ENCODE results near the gene RMI2.

Gene RMI2

DNA sequence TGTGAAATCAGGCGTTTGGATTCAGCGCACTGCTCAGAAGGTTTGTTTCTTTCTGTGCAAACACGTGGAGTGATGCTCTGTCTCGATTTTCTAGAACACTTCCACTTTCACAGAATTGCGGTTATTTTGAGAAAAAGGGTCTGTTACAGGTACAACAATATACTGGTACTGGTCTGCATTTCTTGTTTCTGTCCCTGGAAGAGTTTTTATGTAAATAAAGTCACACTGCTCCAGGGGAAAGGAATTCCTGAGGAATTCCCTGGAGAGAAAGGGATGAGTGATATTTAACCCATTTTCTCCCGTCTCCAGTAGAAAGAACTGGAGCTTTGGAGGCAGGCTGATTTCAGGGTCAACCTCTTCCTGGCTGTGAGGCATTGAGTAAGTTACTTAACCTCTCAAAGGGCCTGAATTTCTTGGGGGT is 16.2 kb upstream of the RMI2 start:
- DNase-seq, result no peak

DNA sequence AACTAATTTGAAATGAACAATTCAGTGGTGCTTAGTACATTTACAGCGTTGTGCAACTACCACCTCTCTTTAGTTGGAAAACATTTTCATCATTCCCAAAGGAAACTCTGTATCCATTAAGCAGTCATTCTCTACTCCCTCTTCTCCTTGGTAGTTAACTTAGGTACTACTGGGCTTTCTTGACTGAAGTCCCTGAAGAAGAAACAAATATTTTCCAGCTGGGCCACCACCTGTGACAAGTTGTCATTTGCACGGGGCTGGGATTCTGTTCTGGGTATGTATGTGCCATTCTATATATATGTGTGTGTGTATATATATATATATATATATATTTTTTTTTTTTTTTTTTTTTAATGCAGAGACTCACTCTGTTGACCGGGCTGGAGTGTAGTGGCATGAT is 15.4 kb upstream of the RMI2 start:
- DNase-seq, result no peak

DNA sequence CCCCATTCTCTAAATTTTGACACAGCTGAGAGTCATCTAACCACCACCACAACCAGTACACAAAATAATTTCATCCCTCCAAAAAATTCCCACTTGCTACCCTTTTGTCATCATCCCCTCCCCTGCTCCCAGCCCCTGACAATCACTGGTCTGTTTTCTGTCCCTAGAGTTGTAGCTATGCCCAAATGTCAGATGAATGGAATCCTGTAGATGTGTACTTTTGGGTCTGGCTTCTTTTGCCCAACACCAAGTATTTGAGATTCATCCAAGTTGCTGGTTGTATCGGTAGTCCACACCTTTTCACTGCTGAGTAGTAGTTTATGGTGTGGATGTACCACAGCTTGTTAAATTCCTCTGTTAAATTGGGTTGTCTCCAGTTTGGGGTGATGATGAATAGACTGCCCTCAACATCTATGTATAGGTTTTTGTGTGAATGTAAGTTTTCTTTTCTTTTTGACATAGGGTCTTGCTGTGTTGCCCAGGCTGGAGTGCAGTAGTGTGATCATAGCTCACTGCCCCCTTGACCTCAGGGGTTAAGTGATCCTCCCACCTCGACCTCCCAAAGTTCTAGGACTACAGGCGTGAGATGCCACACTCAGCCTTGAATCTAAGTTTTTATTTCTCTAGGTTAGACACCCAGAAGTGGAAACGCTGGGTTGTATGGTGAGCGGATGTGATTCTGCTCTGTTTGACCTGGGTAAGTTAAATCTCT is 14.6 kb upstream of the RMI2 start:
- no peak for DNase-seq

DNA sequence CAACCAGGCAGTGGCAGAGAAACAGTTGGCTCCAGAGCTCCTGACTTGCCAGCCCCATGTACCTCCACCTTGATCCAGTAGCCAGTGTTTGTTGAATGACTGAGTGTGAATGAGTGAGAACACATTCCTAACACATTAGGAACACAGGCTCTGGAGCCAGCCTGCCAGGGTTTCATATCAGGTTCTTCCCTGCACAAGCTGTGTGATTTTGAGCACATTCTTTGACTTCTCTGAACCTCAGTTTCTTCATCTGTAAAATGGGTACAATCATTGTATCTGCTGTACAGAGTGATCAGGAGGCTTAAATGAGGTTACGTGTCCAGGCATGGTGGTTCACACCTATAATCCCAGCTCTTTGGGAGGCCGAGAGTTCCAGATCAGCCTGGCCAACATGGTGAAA is 13.3 kb upstream of the RMI2 start:
- DNase-seq, result no peak

DNA sequence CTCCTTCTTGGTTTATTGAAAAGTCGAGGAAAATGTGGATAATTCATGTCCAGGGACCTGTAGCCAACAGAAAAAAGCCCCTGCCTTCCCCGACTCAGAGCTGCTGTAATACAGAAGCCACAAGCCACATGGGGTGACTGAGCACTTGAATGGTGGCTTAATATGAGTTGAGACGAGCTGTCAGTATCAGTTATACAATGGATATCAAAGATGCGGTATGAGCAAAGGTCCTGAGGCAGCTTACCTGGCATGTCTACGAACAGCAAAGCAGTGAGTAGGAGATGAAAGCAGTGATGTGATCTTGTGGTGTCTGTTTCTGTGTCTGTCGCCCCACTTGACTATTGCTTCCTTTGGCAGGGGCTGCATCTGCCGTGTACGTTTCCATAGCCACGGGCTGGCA is 12.2 kb upstream of the RMI2 start:
- DNase-seq, result no peak

DNA sequence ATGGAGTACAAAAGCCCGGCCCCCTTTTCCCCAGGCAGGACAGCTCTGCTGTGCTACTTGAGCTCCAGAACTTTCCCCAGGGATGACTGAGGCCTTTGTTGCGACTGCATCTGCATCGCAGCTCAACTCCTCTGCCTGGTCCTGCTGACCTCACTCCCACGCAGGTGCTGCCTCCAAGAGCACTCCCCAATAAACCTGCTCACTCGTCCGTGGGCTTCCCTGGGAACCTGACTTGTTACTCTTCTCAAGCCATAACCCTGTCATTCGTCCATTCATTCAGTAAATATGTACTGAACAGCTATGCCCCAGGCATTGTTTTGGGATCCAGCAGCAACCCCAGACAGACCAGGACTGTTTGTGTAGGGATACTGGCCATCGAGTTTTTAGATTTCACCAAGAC is 11.6 kb upstream of the RMI2 start:
- DNase-seq, result no peak

DNA sequence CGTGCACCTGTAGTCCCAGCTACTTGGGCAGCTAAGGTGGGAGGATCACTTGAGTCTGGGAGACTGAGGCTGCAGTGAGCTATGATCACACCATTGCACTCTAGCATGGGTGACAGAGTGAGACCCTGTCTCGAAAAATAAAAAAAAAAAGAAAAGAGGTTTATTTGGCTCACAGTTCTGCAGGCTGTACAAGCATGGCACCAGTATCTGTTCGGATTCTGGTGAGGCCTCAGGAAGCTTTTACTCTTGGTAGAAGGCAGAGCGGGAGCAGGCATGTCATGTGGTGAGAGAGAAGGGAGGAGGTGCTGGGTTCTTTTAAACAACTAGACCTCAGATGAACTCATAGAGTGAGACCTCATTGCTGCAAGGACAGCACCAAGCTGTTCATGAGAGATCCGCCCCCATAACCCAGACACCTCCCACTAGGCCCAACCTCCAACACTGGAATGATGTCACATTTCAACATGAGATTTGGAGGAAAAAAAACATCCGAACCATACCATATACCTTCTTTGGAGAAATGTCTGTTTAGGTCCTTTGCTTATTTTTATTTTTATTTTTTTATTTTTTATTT is 10.3 kb upstream of the RMI2 start:
- no peak for DNase-seq

DNA sequence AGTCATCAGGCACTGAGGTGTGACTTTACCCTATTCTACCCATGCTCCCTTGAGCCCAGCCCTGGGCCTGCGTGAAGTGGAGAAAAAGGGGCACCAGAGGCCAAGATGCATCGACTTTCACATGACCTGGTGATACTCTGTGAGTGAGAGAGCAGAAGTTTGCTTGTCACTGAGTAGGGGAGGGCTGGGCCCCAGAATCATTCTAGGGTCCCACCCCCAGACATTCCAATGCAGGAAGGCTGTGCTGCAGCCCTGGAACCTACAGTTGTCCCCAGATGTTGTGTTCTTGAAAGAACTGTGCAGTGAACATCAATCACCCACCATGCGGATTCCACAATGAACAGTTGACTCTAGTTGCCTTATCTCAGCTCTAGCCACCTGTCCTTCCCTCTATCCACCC is 6.2 kb upstream of the RMI2 start:
- DNase-seq, result no peak

DNA sequence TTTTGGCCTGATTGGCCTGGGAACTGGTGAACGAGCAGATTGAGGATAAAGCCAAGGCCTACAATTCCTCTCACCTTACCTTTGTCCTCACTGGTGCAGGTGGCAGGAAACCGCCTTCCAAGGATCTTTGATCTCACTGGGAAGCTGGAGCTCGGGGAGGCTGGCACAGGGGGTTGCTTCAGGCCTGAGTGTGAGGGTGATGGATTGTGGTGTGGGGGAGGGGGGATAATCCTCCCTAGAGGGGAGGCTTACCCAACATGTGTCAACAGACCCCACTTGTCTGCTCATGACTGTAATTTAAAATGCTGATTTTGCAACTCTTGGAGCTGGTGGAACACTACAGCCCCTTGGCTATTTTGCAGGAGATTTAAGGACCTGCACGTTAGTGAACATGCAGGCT is 4.5 kb upstream of the RMI2 start:
- no peak for DNase-seq

DNA sequence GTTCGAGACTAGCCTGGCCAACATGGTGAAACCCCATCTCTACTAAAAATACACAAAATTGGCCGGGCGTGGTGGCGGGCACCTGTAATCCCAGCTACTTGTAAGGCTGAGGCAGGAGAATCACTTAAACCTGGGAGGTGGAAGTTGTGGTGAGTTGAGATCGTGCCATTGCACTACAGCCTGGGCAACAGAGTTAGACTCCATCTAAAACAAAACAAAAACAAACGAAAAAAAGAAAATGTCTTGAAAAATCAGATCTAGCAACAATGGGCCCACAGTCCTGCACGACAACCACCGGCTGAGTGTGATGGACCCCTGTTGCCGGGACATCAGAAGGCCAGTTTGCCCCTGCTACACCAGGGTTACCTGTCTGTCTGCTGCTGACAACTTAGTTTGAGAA is 3.9 kb upstream of the RMI2 start:
- no peak for DNase-seq

DNA sequence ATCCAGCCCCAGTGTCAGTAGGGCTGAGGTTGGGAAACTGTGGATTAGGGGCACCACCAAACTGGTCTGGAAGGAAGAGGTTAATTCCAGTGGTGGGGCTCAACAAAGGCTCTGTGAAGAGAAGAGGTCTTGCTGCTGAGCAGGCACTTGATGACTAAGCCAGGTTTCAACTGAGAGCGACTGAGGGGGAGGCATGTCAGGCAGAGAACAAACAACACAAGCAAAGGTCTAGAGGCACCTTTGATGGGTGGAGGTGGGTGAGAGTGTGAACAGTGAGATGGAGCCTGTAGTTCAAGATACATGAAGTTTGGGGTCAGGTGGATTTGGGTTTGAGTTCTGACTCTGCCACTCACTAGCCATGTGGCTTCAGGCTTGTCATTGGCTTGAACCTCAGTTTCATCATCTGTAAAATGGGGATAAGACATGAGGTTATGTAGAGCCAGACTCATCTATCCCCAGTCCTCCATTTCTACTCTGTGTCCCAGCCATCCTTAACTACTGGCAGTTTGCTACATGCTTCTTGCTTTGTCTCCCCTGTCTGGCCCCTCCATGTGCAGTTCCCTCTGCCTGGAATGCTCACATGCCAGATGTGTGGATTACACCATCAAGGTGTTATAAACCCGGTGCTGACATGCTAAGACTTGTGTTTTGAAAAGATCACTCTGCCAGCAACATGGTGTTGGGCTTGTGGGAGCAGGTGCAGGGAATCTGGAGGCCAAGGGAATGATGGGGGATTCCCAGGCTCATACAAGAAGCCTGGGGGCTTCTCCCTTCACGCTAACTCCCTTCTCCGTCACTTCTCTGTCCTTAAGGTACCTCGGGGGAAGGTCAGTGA is 3.0 kb upstream of the RMI2 start:
- DNase-seq, result no peak

DNA sequence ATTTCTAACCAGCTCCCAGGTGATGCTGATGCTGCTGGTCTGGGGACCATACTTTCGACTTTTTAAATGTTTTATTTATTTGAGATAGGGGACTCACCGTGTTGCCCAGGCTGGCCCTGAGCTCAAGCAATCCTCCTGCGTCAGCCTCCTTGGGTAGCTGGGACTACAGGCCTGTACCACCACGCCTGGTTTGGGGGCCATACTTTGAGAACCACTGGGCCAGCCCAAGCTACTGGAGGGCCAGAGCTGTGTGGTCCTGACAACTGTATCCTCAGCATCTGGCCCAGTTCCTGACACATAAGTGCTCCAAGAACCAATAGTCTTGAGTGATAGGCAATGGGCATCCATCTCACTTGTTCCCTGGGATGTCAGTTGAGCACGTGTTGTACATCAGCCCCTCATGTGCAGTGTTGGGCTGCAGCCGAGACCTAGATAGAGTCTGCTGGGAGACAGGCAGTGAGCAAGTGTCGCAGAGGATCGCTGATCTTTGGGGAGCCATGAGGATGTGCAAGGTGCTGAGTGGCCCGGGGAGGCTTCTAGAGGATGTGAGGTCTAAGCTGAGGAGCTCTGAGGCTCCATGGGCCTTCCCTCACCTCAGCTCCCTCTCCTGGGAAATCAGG is 1.6 kb downstream of the RMI2 start:
- no peak for DNase-seq

DNA sequence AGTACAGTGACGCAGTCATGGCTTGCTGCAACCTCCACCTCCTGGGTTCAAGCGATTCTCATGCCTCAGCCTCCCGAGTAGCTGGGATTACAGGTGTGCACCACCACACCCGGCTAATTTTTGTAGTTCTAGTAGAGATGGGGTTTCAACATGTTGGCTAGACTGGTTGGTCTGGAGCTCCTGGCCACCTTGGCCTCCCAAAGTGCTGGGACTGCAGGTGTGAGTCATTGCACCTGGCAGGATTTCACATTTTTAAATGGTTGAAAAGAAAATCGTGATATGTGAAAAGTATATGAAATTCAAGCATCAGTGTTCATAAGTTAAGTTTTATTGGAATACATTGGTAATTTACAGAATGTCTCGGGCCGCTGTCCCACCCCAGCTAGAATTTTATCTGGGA is 2.6 kb downstream of the RMI2 start:
- DNase-seq, result no peak

DNA sequence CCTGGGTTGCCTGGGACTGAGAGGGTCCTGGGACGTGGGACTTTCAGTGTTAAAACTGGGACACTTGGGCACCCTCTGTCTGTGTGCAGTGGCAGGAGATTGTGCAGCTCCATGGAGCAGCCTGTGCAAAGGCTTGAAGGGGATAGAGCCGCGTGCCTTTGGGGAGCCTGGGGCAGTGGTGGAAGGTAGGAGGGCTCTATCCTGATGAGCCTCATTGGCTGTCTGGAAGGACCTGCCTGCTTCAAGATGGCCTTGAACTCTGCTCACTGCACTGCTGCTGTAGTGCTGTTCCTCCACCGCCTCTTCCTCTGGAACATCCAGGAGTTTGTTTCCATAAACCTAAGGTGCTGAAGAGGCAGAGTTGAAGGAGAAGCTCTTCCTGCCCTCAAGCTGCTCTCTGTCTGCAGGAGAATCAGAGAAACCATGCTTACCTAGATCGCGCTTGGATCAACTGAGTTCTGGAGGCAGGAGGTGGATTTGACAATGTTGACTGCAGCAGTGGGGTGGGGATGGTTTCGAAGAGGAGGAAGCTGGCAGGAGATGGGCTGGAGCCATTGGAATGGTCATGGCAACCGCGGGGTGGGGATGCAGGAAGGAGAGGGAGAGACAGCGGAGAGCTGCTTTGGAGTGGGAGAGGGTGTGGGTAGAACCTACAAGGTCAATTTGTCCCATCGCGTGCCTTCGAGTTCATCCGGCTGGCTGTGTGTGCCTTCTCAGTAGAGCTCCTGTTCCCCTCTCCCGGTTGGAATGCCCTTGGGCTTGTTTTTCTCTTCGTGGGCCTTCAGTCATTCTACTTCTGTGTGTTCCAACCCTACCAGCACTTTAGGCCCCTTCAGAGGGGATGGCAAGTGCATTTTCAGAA is 3.7 kb downstream of the RMI2 start:
- DNase-seq, result no peak

DNA sequence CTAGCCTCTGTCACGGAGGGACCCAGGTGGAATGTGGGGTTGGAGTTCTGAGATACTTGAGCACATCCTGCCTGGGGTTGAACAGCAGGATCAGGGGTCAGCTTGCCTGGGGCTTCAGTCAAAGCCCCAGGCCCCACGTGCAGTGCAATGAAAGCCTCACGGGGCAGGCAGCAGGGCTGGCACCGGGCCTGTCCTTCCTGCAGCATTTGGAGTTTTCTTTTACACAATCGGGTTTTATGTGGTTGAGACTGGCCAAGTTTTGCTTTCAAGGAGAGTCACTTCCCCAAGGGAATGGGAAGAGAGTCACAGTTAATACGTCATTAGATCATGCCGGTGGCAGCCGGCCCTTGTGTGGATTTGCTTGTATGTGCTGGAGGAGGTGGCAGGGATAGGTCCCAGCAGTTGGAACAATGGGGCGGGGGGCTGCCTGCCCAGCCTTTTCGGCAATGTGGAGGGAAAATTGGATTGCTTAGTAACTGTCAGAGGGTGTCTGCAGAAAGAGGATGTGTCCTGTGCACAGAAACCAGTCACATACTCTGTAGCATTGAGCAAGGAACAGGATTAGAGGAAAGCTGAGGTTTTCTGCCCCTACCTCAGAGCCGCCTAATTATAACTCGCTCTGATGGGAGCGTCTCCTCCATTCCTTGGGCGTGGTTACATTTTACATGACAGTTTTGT is 4.5 kb downstream of the RMI2 start:
- DNase-seq, result no peak

DNA sequence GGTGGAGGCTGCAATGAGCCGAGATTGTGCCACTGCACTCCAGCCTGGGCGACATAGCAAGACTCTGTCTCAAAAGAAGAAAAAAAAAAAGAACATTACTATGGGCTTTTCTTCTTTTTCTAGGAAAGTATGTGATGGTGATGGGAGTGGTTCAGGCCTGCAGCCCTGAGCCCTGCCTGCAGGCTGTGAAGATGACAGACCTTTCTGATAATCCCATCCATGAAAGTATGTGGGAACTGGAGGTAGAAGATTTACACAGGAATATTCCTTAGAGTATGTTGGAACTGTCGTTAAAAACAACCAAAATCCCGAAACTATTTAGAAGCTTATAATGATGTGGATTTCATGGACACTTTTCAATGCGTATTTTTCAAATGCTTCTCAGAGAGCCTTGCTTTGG is 5.3 kb downstream of the RMI2 start:
- no peak for DNase-seq

DNA sequence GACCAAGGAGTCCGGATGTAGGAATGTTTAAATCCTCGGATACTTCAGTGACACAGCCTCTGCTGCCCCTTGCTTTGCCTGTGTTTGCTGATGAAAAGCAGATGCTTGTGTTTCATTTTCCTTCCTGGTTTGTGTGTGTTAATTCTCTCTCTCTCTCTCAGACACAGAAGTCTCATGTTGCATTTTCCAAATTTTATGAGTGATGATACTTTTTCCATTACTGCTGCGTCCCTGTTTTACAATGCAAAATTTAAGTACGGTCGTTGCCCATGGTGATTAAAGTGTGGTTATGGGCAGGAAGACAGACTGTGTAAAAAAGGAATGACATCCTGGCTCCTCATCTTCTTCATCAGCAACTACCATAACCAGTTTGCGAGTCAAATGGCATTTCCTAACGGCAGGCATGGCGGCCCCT is 5.7 kb downstream of the RMI2 start:
- DNase-seq, result no peak

DNA sequence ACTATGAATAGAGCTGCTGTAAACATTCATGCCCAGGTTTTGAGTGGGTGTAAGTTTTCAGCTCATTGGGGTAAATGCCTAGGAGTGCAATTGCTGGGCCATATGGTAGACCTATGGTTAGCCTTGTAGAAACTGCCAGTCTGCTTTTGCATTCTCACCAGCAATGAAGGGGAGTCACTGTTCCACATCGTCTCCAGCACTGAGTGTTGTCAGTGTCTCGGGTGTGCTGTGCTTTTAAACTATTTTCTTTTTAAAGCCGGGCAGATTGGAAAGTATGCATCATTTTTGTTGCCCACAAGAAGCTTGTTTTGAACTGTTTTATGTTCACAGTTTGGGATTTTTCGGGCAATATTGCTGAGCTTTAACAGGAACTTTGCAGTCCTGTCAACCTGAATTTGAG is 7.9 kb downstream of the RMI2 start:
- DNase-seq, result no peak

DNA sequence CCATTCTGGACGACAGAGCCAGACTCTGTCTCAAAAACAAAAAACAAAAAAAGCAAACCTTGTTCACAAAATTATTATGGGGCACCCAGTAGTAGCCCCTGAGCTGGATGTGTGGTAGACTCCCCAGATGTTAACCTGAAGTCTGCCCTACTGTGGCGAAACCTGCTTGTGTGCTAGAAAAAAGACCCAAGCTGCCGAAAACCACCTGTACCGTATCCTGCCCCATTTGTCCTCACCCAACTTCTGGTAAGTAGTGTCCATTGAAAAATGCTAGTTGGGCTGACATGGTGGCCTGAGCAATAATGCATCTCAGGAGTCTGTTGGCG is 9.1 kb downstream of the RMI2 start:
- no peak for DNase-seq

DNA sequence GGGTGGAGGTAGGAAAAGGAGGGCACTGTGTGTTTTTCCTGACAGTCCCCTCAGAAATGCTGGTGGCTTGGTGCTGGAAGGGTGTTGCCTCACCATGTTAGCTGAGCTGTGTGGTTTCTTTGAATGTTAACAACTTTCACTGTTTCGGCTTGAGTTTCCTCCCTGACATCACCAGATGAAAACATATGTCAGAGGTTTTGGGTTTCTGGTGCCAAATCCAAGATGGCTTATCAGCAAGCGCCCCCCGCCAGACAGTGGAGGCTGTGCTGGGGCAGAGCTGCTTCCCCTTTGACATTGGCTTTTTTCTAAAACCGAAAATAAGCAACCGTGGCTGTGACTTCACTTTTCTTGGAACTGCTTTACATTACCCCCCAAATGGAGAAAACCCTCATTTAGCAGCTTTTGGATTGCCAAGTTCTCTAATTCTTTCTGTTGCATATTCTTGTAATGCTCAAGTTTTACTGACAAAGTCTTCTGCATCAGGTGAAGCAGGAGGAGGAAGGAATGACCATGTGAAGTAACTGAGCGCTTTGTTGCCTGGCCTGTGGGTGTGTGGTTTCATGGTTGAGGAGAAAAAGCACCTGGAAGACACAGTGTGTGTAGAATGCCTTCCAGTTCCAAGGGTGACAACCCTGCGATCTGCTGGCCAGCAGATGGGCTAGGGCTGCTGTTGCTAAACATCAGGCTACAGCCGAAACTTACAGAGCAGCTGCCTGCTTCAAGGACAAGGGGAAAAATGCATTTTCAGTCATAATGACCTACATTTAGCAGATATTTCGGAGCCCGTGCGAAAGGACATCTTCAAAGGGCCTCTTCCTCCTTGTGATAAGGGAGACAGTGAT is 9.7 kb downstream of the RMI2 start:
- no peak for DNase-seq

DNA sequence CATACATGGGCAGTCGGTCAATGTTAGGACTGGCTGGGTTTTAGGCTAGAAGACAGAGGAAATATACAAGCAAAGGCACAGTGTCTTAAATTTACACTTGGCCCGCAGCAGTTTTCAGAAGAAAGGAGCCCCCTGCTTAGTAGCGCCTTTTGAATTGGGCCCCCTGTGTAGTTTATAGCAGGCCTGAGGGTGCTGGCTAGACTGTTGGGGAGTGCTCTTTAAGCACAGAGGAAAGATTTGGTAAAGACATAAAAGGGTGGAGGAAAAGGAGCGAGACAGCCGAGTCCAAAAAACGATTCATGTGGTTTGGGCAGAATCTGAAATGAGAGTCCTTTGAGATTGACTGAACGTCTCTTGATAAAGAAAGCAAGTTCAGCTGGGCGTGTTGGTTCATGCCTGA is 10.6 kb downstream of the RMI2 start:
- no peak for DNase-seq

Data from left hindlimb (tissue), 1 donor.